Activated CD4-positive, alpha-beta T cell treated with anti-CD3 and anti-CD28 coated beads for 36 hours (primary cell): ENCODE measurements around the gene SORCS1. TPM values are rescaled to one million over a fixed set of nuclear protein-coding genes. Genes with fewer than 3 reads are reported as not detected.
"Not testable (repeated sequence)": the region's sequence is repeated elsewhere in the genome, so short reads cannot be mapped to it uniquely, and the experiment has no call there.

Source experiments
- ATAC-seq: fragments of 200-7000 bp; cut with Tn5 transposase; one replicate; pipeline ENCODE4 v1.10.0; 2021; ENCODE audit warnings: mild to moderate bottlenecking, moderate library complexity
- CTCF ChIA-PET: fragments of 350-600 bp; sonication (Branson Sonifier 250); formaldehyde crosslinking; loops from one replicate; lab custom pipeline; 2021; ENCODE audit warnings: antibody characterized with exemption; lab: Charles Lee
- POLR2A ChIA-PET: fragments of 350-600 bp; sonication (Branson Sonifier 250); formaldehyde crosslinking; loops from one replicate; lab custom pipeline; 2021; ENCODE audit warnings: antibody characterized with exemption, inconsistent platforms; lab: Charles Lee
- DNase-seq: peaks from one replicate; pipeline ENCODE4 v3.0.0-alpha.2; 2020
- H3K27ac Mint-ChIP-seq: one replicate; pipeline ENCODE4 v1.8.0; 2021; ENCODE audit warnings: mixed read lengths
- H3K27me3 Mint-ChIP-seq: one replicate; pipeline ENCODE4 v1.8.0; 2021; ENCODE audit warnings: mixed read lengths
- H3K36me3 Mint-ChIP-seq: one replicate; pipeline ENCODE4 v1.8.0; 2021; ENCODE audit warnings: low read depth, mixed read lengths
- H3K4me1 Mint-ChIP-seq: one replicate; pipeline ENCODE4 v1.8.0; 2021; ENCODE audit warnings: mixed read lengths
- H3K4me3 Mint-ChIP-seq: one replicate; pipeline ENCODE4 v1.8.0; 2021; ENCODE audit warnings: mild to moderate bottlenecking, moderate library complexity, mixed read lengths
- H3K9me3 Mint-ChIP-seq: one replicate; pipeline ENCODE4 v1.8.0; 2021; ENCODE audit warnings: low read depth, mixed read lengths
- intact Hi-C, 2 experiments: fragments of 100-400 bp; cut with DNase I in 1 of 2; cut with micrococcal nuclease in 1 of 2; formaldehyde crosslinking; loops; one replicate each; pipeline versions ENCODE4 v1.14.2 to v1.15.1; 2022 to 2024; cut with DNase I, micrococcal nuclease
- total RNA-seq, 2 experiments: library from RNA; stranded (reverse); gene quantifications; one replicate each; pipeline ENCODE4 v1.2.3, GENCODE V29; 2021

Gene SORCS1
- total RNA-seq, 2 experiments from 2014 or later, result not detected

- intact Hi-C loops, result no loop called here
- no peaks in the 10 kb centered on the region for H3K4me1 Mint-ChIP-seq
- no peaks in the 10 kb centered on the region for H3K36me3 Mint-ChIP-seq
- DNase-seq (no peak), ATAC-seq (no peak)
- no peak overlapping the region for H3K27ac Mint-ChIP-seq
- peaks cover 2% of the 10 kb centered on the region for H3K9me3 Mint-ChIP-seq
- no peak overlapping the region for H3K4me3 Mint-ChIP-seq
- CTCF ChIA-PET, result no interaction called here
- POLR2A ChIA-PET, result no interaction called here
- H3K27me3 Mint-ChIP-seq, result no peaks in the 10 kb centered on the region
These were observed 233.8 kb downstream of the SORCS1 start for GRCh38 chr10:106930751-106931150.

- intact Hi-C loops, result no loop called here
- no peaks in the 10 kb centered on the region for H3K36me3 Mint-ChIP-seq
- DNase-seq (no peak), ATAC-seq (no peak)
- H3K9me3 Mint-ChIP-seq, result peaks cover 2% of the 10 kb centered on the region
- no peaks in the 10 kb centered on the region for H3K27me3 Mint-ChIP-seq
- H3K4me3 Mint-ChIP-seq, result no peak overlapping the region
- CTCF ChIA-PET, result no interaction called here
- POLR2A ChIA-PET, result no interaction called here
- no peaks in the 10 kb centered on the region for H3K4me1 Mint-ChIP-seq
- H3K27ac Mint-ChIP-seq, result no peak overlapping the region
These were observed 235.1 kb downstream of the SORCS1 start for GRCh38 chr10:106929291-106929895.

GRCh38 chr10:106928151-106928550 lies 236.4 kb downstream of the SORCS1 start:
- H3K27ac Mint-ChIP-seq, H3K27me3 Mint-ChIP-seq, DNase-seq, H3K4me1 Mint-ChIP-seq, CTCF ChIA-PET, H3K4me3 Mint-ChIP-seq, H3K9me3 Mint-ChIP-seq, H3K36me3 Mint-ChIP-seq, POLR2A ChIA-PET, intact Hi-C loops, ATAC-seq: not testable (repeated sequence)

GRCh38 chr10:106925191-106925590 lies 239.3 kb downstream of the SORCS1 start:
- Mint-ChIP-seq H3K4me1 (no peaks in the 10 kb centered on the region), H3K27me3 (no peaks in the 10 kb centered on the region), H3K27ac (no peak overlapping the region), H3K36me3 (no peaks in the 10 kb centered on the region), H3K4me3 (no peak overlapping the region), H3K9me3 (peaks cover 5% of the 10 kb centered on the region)
- ATAC-seq (no peak), DNase-seq (no peak)
- ChIA-PET POLR2A (no interaction called here), CTCF (no interaction called here)
- intact Hi-C loops, result no loop called here

- Mint-ChIP-seq H3K27ac (no peak overlapping the region), H3K27me3 (no peaks in the 10 kb centered on the region), H3K4me1 (no peaks in the 10 kb centered on the region), H3K9me3 (peaks cover 5% of the 10 kb centered on the region), H3K4me3 (no peak overlapping the region), H3K36me3 (no peaks in the 10 kb centered on the region)
- ATAC-seq (no peak), DNase-seq (no peak)
- intact Hi-C loops, result no loop called here
- POLR2A ChIA-PET, result no interaction called here
- CTCF ChIA-PET, result no interaction called here
These were observed 244.0 kb downstream of the SORCS1 start for GRCh38 chr10:106920538-106920937.

- POLR2A ChIA-PET, result no interaction called here
- intact Hi-C loops, result no loop called here
- no peak overlapping the region for H3K4me3 Mint-ChIP-seq
- no peaks in the 10 kb centered on the region for H3K36me3 Mint-ChIP-seq
- no peak overlapping the region for H3K27ac Mint-ChIP-seq
- H3K4me1 Mint-ChIP-seq, result no peaks in the 10 kb centered on the region
- CTCF ChIA-PET, result no interaction called here
- DNase-seq (no peak), ATAC-seq (no peak)
- peaks cover 5% of the 10 kb centered on the region for H3K9me3 Mint-ChIP-seq
- no peaks in the 10 kb centered on the region for H3K27me3 Mint-ChIP-seq
These were observed 244.6 kb downstream of the SORCS1 start for GRCh38 chr10:106919871-106920282.

- POLR2A ChIA-PET, result no interaction called here
- CTCF ChIA-PET, result no interaction called here
These were observed 247.0 kb downstream of the SORCS1 start for GRCh38 chr10:106917452-106918055.

GRCh38 chr10:106914016-106914415 lies 250.5 kb downstream of the SORCS1 start:
- ChIA-PET POLR2A (no interaction called here), CTCF (interaction anchor here (0.6 to 0.9 kb wide), 3 partner anchors 8 to 35 kb away, joined by 3 to 4 read pairs (median 4); no protein-coding TSS in a partner anchor)
- intact Hi-C loops, result no loop called here
- Mint-ChIP-seq H3K4me1 (no peaks in the 10 kb centered on the region), H3K36me3 (no peaks in the 10 kb centered on the region), H3K9me3 (peaks cover 6% of the 10 kb centered on the region), H3K27ac (no peak overlapping the region), H3K4me3 (no peak overlapping the region), H3K27me3 (no peaks in the 10 kb centered on the region)
- DNase-seq, result no peak
- no peak for ATAC-seq

More at GRCh38 chr10:106917452-106918055, 247.0 kb downstream of the SORCS1 start:
- H3K4me1 Mint-ChIP-seq, result no peaks in the 10 kb centered on the region
- peaks cover 5% of the 10 kb centered on the region for H3K9me3 Mint-ChIP-seq
- H3K36me3 Mint-ChIP-seq, result no peaks in the 10 kb centered on the region
- H3K27ac Mint-ChIP-seq, result no peak overlapping the region
- no peak overlapping the region for H3K4me3 Mint-ChIP-seq
- intact Hi-C loops, result no loop called here
- DNase-seq (no peak), ATAC-seq (no peak)
- H3K27me3 Mint-ChIP-seq, result no peaks in the 10 kb centered on the region

- intact Hi-C loops, result no loop called here
- ChIA-PET CTCF (interaction anchor here (0.6 to 0.9 kb wide), 2 partner anchors 9 to 20 kb away, joined by 3 to 4 read pairs; no protein-coding TSS in a partner anchor), POLR2A (no interaction called here)
- Mint-ChIP-seq H3K27ac (no peak overlapping the region), H3K4me1 (no peaks in the 10 kb centered on the region), H3K36me3 (no peaks in the 10 kb centered on the region), H3K9me3 (peaks cover 5% of the 10 kb centered on the region), H3K27me3 (no peaks in the 10 kb centered on the region), H3K4me3 (no peak overlapping the region)
- ATAC-seq, result no peak
- DNase-seq, result no peak
These were observed 251.2 kb downstream of the SORCS1 start for GRCh38 chr10:106913348-106913747.

- POLR2A ChIA-PET, result no interaction called here
- DNase-seq (no peak), ATAC-seq (no peak)
- intact Hi-C loops, result no loop called here
- CTCF ChIA-PET, result no interaction called here
- Mint-ChIP-seq H3K27me3 (no peaks in the 10 kb centered on the region), H3K27ac (no peak overlapping the region), H3K4me3 (no peak overlapping the region), H3K4me1 (no peaks in the 10 kb centered on the region), H3K9me3 (peaks cover 4% of the 10 kb centered on the region), H3K36me3 (no peaks in the 10 kb centered on the region)
These were observed 253.4 kb downstream of the SORCS1 start for GRCh38 chr10:106911096-106911495.

GRCh38 chr10:106910666-106911065 lies 253.8 kb downstream of the SORCS1 start:
- Mint-ChIP-seq H3K27ac (no peak overlapping the region), H3K4me3 (no peak overlapping the region), H3K9me3 (peaks cover 4% of the 10 kb centered on the region), H3K36me3 (no peaks in the 10 kb centered on the region), H3K27me3 (no peaks in the 10 kb centered on the region), H3K4me1 (no peaks in the 10 kb centered on the region)
- POLR2A ChIA-PET, result no interaction called here
- CTCF ChIA-PET, result no interaction called here
- intact Hi-C loops, result no loop called here
- DNase-seq (no peak), ATAC-seq (no peak)

GRCh38 chr10:106908225-106908624 lies 256.3 kb downstream of the SORCS1 start:
- CTCF ChIA-PET, result no interaction called here
- intact Hi-C loops, result no loop called here
- Mint-ChIP-seq H3K9me3 (peaks cover 4% of the 10 kb centered on the region), H3K4me1 (no peaks in the 10 kb centered on the region), H3K27ac (no peak overlapping the region), H3K36me3 (no peaks in the 10 kb centered on the region), H3K27me3 (no peaks in the 10 kb centered on the region), H3K4me3 (no peak overlapping the region)
- ATAC-seq (no peak), DNase-seq (no peak)
- POLR2A ChIA-PET, result no interaction called here
